ENCODE measurements around the gene LRRC75B. TPM values are rescaled to one million over a fixed set of nuclear protein-coding genes. Genes with fewer than 3 reads are reported as not detected.
A peak's percentile ranks its signal among the peaks of the same experiment; 100 is the strongest.

The LRRC75B gene
- polyA plus RNA-seq, 1 donor = 36.6 TPM

DNA sequence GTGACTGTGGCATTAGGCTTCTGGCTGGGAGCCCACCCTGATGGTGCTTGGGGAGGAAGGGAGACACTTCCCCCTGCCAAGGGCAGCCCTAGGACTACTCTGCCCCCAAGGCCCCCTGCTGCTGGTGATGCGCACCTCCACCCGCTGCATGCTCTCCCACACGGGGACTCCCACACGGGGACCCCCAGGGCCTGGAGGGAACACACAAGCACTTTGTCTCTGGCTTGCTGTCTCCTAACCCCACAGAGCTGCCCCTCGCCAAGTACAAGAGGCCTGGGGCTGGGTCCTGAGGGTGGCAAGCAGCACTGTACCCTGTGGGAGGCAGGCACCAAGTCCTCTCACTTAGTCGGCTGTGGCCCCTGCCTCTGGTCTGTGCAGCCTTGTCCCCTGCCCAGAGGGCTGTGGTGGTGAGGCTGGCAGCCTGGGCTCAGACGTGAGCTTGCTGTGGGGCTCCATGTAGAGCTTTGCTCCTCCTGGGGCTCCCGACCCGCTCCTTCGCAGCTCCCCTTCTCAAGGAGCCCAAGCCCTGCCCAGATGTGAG, 7.9 kb downstream of the LRRC75B start:
- DNase-seq = no peak

DNA sequence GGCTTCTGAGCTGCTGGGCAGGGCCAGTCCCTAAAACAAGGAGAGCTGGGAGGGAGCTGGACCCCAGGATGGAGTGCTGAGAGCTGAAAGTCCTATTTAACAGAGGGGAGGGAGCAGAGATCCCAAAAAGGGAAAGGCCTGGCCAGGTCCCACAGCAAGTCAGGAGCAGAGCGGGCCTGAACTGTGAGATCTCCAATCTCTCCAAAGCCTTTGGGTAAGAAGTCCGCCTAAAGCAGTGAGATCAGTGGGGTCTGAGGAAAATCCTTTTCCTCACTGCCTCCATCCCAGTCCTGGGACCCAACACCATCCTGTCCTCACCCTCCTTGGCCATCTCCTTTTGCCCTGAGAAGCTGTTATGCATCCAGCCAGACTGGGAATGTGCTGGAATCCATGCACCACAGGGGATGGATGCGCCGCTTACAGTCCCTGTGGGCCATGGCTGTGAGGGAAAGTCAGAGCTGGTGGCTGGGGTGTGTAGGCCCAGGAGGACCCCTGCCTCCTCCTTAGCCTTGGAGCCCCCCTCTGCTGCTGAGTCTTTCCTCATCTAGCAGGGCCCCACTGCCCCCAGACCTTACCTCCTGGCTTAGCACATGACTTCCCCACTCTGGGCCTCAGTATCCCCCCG, 8.6 kb downstream of the LRRC75B start:
- peaks cover 37% of the 10 kb centered on the region for H3K36me3 ChIP-seq (ENCODE audit: control insufficient read depth, insufficient read depth, low read length)
- no CpG with 5 or more reads among the region's 5 CpGs for WGBS (ENCODE audit: insufficient coverage, low lambda C conversion rate)
- H3K27me3 ChIP-seq (ENCODE audit: control insufficient read depth, insufficient read depth, low read length) = no peaks in the 10 kb centered on the region
- H3K4me1 ChIP-seq (ENCODE audit: control insufficient read depth, insufficient read depth, low read length) = peaks cover 14% of the 10 kb centered on the region
- DNase-seq = no peak
- no peaks in the 10 kb centered on the region for H3K9me3 ChIP-seq (ENCODE audit: control insufficient read depth, low read depth, low read length)
- no peak overlapping the region for H3K4me3 ChIP-seq (ENCODE audit: low read length)
- H3K27ac ChIP-seq (ENCODE audit: low read length) = no peak overlapping the region

More for the DNA sequence above, 7.9 kb downstream of the LRRC75B start:
- Histone ChIP-seq H3K27me3 (ENCODE audit: control insufficient read depth, insufficient read depth, low read length) (no peaks in the 10 kb centered on the region), H3K36me3 (ENCODE audit: control insufficient read depth, insufficient read depth, low read length) (peaks cover 42% of the 10 kb centered on the region), H3K9me3 (ENCODE audit: control insufficient read depth, low read depth, low read length) (no peaks in the 10 kb centered on the region), H3K4me1 (ENCODE audit: control insufficient read depth, insufficient read depth, low read length) (peaks cover 9% of the 10 kb centered on the region), H3K27ac (ENCODE audit: low read length) (no peak overlapping the region), H3K4me3 (ENCODE audit: low read length) (no peak overlapping the region)
- no CpG with 5 or more reads among the region's 10 CpGs for WGBS (ENCODE audit: insufficient coverage, low lambda C conversion rate)

DNA sequence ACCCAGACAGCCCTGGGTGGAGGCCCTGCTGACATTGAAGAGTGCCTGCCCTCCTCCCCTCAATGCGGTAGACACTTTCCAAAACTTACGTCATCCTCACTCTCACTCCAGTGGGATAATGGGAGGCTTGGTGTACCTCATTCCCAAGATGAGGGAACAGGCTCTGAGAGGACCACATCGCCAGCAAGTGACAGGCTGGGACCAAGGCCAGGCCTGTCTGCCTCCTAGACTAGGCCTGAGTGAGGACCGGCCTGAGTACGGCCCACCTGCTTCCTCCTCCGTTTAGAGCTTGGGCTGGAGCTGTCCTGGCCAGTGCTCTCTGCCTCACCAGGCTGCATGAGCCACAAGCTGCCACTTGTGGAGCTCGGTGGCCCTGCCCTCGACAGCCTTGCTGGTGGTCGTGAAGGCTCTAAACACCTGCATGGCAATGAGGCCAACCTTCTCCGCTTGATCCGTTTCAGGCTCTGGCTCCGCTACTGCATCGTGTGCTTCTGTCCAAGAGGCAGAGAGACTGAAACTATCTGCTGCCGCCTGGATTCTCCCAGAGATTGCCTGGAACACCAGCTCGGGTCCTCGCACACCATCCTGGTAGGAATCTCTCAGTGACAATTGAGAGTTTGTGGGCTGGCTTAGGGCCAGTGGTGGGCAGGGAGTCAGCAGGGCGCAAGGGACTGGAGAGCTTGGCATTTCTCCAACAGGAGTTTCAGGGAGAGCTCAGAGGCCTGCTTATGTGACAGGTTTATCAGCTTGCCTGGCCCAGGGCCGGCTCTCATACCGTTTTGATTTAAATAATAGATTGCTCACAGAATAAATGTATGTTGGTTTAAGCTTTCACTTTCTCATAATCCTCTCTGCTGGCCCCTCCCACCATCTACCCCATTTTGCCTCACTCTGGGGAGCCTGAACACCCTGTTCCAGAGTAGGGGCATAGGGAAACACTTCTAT, 9.4 kb downstream of the LRRC75B start:
- no CpG with 5 or more reads among the region's 19 CpGs for WGBS (ENCODE audit: insufficient coverage, low lambda C conversion rate)
- DNase-seq = peak in 1 of 2 donors; percentile 19
- H3K36me3 ChIP-seq (ENCODE audit: control insufficient read depth, insufficient read depth, low read length) = peaks cover 30% of the 10 kb centered on the region
- H3K4me3 ChIP-seq (ENCODE audit: low read length) = no peak overlapping the region
- H3K27ac ChIP-seq (ENCODE audit: low read length) = no peak overlapping the region
- H3K27me3 ChIP-seq (ENCODE audit: control insufficient read depth, insufficient read depth, low read length) = no peaks in the 10 kb centered on the region
- peaks cover 20% of the 10 kb centered on the region for H3K4me1 ChIP-seq (ENCODE audit: control insufficient read depth, insufficient read depth, low read length)
- no peaks in the 10 kb centered on the region for H3K9me3 ChIP-seq (ENCODE audit: control insufficient read depth, low read depth, low read length)

DNA sequence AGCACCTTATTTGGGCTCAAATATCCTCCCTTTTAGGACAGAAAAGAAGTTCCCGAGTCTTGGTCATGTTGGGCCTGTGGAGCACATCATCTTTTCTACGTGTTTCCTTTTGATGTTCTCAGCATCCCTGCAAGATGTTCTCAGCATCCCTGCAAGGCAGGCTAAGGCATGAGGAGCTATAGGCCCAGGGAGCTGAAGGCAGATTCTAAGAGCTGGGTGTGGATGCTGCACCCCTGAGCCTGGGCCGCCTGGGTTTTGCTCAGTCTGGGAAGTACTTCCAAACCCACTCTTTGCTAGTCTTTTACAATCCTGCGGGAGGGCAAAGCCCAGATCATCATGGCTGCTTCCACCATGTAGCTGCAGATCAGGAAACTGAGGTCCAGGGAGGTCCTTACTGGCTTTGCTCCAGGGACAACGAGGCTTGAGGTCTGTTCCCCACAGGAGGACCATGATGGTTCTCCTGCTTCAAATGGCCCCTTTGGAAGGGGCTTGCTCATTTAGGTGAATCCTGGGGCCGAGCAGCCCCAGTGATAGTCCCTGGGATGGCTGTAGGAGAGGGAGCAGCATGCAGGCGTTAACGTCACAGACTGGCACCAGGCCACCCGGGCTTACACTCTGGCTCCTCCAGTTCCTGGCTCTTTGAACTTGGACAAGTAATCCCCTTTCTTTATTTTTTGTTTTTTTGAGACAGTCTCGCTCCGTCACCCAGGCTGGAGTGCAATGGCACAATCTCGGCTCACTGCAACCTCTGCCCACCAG, 10.6 kb downstream of the LRRC75B start:
- H3K9me3 ChIP-seq (ENCODE audit: control insufficient read depth, low read depth, low read length) = no peaks in the 10 kb centered on the region
- no peaks in the 10 kb centered on the region for H3K27me3 ChIP-seq (ENCODE audit: control insufficient read depth, insufficient read depth, low read length)
- peaks cover 28% of the 10 kb centered on the region for H3K4me1 ChIP-seq (ENCODE audit: control insufficient read depth, insufficient read depth, low read length)
- H3K27ac ChIP-seq (ENCODE audit: low read length) = no peak overlapping the region
- peaks cover 17% of the 10 kb centered on the region for H3K36me3 ChIP-seq (ENCODE audit: control insufficient read depth, insufficient read depth, low read length)
- WGBS (ENCODE audit: insufficient coverage, low lambda C conversion rate) = no CpG with 5 or more reads among the region's 12 CpGs
- DNase-seq = no peak
- no peak overlapping the region for H3K4me3 ChIP-seq (ENCODE audit: low read length)

DNA sequence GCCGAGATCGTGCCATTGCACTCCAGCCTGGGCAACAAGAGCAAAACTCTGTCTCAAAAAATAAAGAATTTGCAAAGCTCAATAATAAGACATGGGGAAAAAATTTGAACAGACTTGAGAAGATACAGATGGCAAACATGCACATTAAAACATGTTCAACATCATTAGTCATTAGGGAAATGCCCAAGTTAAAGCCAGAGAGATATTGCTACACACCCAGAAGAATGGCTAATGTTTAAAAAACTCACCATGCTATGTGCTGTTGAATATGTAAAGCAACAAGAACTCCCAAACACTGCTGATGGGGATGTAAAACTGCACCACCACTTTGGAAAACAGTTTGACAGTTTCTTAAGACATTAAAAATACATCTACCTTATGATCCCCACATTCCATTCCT, 12.6 kb downstream of the LRRC75B start:
- Histone ChIP-seq H3K4me1 (ENCODE audit: control insufficient read depth, insufficient read depth, low read length) (peaks cover 41% of the 10 kb centered on the region), H3K27ac (ENCODE audit: low read length) (no peak overlapping the region), H3K9me3 (ENCODE audit: control insufficient read depth, low read depth, low read length) (no peaks in the 10 kb centered on the region), H3K27me3 (ENCODE audit: control insufficient read depth, insufficient read depth, low read length) (no peaks in the 10 kb centered on the region), H3K4me3 (ENCODE audit: low read length) (no peak overlapping the region), H3K36me3 (ENCODE audit: control insufficient read depth, insufficient read depth, low read length) (peaks cover 3% of the 10 kb centered on the region)
- DNase-seq = no peak
- WGBS (ENCODE audit: insufficient coverage, low lambda C conversion rate) = no CpG with 5 or more reads among the region's 2 CpGs

DNA sequence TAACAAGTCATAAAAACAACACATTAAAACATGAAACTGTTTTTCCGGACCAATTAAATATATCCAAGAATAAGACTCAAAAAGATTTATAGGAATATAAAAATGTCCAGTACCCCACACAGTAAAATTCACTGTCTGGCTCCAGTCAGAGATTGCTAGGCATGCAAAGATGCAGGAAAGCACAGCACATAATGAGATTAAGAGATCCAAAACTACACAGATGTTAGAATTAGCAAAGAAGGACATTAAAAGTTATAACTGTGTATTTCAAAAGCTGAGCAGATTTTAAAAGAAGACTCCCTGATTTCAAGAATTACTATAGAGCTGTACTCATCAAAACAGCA, 13.6 kb downstream of the LRRC75B start:
- no peak overlapping the region for H3K4me3 ChIP-seq (ENCODE audit: low read length)
- WGBS (ENCODE audit: insufficient coverage, low lambda C conversion rate) = 67% methylated on average over 1 of the region's 1 CpG
- H3K36me3 ChIP-seq (ENCODE audit: control insufficient read depth, insufficient read depth, low read length) = peaks cover 9% of the 10 kb centered on the region
- peaks cover 41% of the 10 kb centered on the region for H3K4me1 ChIP-seq (ENCODE audit: control insufficient read depth, insufficient read depth, low read length)
- no peaks in the 10 kb centered on the region for H3K27me3 ChIP-seq (ENCODE audit: control insufficient read depth, insufficient read depth, low read length)
- H3K9me3 ChIP-seq (ENCODE audit: control insufficient read depth, low read depth, low read length) = no peaks in the 10 kb centered on the region
- DNase-seq = no peak
- peak overlapping the region; percentile 67 for H3K27ac ChIP-seq (ENCODE audit: low read length)

DNA sequence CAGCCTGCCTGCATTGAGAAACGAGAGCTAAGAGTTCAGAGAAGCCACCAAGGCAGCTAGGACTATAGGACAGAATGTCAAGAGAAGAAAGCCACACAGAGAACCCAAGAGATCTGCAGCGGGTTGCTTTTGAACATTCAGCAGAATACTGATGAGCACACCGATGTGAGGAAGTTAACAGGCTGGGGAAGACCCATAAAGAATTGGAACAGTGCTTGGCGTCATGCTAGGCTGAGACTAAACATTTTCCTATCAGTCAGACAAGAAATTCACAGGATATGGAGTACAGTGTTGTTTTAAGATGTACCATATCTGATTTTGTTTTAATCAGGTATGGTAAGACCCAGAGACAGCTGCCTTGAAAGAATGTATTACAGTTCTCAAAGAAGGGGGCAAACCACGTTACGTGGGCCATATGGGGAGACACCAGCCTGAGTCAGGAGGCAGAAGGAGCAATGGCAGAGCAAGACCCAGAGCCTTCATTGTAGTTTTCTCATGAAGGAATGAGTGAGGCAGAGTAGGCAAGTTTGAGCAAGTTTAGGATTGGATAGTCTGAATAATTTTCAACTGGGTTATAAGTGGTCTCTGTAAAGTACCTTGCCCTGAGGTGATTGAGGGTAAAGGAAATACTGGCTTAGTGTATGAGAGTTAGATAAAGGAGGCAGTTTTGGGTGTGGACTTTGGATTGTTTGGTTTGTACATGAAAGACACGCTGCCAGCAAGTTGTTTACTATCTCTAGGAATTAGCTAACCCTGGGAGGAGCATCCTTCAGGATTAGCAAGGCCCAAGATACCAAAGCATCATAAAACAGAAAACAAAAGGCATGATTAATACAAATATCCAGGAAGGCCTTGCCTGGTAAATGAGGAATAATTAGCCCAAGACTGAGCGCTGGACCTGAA, 14.3 kb downstream of the LRRC75B start:
- Histone ChIP-seq H3K27ac (ENCODE audit: low read length) (peak overlapping the region; percentile 67), H3K27me3 (ENCODE audit: control insufficient read depth, insufficient read depth, low read length) (no peaks in the 10 kb centered on the region), H3K9me3 (ENCODE audit: control insufficient read depth, low read depth, low read length) (no peaks in the 10 kb centered on the region), H3K4me3 (ENCODE audit: low read length) (no peak overlapping the region), H3K4me1 (ENCODE audit: control insufficient read depth, insufficient read depth, low read length) (peaks cover 41% of the 10 kb centered on the region), H3K36me3 (ENCODE audit: control insufficient read depth, insufficient read depth, low read length) (peaks cover 14% of the 10 kb centered on the region)
- peak; percentile 82 to 92 for DNase-seq
- WGBS (ENCODE audit: insufficient coverage, low lambda C conversion rate) = no CpG with 5 or more reads among the region's 8 CpGs

DNA sequence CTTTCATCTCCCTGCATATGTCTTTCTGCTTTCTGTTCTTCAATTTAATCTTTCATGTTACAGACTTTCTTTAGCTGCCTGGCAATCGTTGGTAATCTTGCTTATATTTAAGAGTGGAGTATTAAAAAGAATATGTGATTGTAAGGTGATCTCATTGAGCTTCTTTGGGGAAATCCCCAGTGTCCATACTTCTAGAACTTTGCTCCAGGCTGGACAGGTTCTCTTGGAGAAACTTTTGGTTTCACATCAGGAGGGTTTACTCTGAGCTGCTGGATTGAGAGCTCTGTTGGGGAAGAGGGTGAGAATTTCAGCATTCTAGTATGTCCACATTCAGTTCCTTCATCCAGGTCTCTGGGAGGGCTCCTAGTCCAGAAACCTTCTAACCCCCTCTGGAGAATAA, 16.1 kb downstream of the LRRC75B start:
- peak overlapping the region; percentile 30 for H3K27ac ChIP-seq (ENCODE audit: low read length)
- peaks cover 34% of the 10 kb centered on the region for H3K4me1 ChIP-seq (ENCODE audit: control insufficient read depth, insufficient read depth, low read length)
- WGBS (ENCODE audit: insufficient coverage, low lambda C conversion rate) = 50% methylated on average over 1 of the region's 1 CpG
- DNase-seq = peak in 1 of 2 donors; percentile 73
- H3K9me3 ChIP-seq (ENCODE audit: control insufficient read depth, low read depth, low read length) = no peaks in the 10 kb centered on the region
- H3K36me3 ChIP-seq (ENCODE audit: control insufficient read depth, insufficient read depth, low read length) = peaks cover 32% of the 10 kb centered on the region
- H3K27me3 ChIP-seq (ENCODE audit: control insufficient read depth, insufficient read depth, low read length) = no peaks in the 10 kb centered on the region
- H3K4me3 ChIP-seq (ENCODE audit: low read length) = no peak overlapping the region

DNA sequence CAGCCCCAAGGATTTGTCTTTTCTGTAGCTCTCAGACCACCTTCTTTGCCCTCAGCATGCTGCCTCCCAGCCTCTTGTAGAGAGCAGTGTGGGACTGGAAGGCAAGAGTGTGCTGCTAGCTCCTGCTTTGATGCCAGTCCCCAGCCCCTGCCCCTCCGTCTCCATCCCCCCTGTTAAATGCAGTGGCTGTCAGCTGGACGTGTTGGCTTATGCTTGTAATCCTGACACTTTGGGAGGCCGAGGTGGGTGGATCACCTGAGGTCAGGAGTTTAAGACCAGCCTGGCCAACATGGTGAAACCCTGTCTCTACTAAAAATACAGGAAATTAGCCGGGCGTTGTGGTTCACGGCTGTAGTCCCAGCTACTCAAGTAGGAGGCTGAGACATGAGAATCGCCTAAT, 21.6 kb downstream of the LRRC75B start:
- no peak overlapping the region for H3K4me3 ChIP-seq (ENCODE audit: low read length)
- no peaks in the 10 kb centered on the region for H3K27me3 ChIP-seq (ENCODE audit: control insufficient read depth, insufficient read depth, low read length)
- peaks cover 74% of the 10 kb centered on the region for H3K36me3 ChIP-seq (ENCODE audit: control insufficient read depth, insufficient read depth, low read length)
- peaks cover 3% of the 10 kb centered on the region for H3K4me1 ChIP-seq (ENCODE audit: control insufficient read depth, insufficient read depth, low read length)
- no peak overlapping the region for H3K27ac ChIP-seq (ENCODE audit: low read length)
- WGBS (ENCODE audit: insufficient coverage, low lambda C conversion rate) = 100% methylated on average over 1 of the region's 7 CpGs
- no peak for DNase-seq
- H3K9me3 ChIP-seq (ENCODE audit: control insufficient read depth, low read depth, low read length) = no peaks in the 10 kb centered on the region

Data from large intestine (tissue), 3 donors.